Transverse colon (tissue), 4 donors: ENCODE data around the gene NPAS3. TPM values are rescaled to one million over a fixed set of nuclear protein-coding genes. Genes with fewer than 3 reads are reported as not detected.

Source experiments
- DNase-seq: peaks from one replicate; pipeline ENCODE4 v3.0.0-alpha.2; 2019
- H3K27ac ChIP-seq, 4 donors: fragments of 200-600 bp; sonication (generic); 2 replicates each; pipeline ENCODE4 v1.5.1; 2016 to 2018; ENCODE audit warnings: inconsistent platforms in 4 of 4
- H3K27me3 ChIP-seq: fragments of 200-600 bp; sonication (generic); 2 replicates; pipeline ENCODE4 v1.5.1; 2017; ENCODE audit warnings: inconsistent platforms
- H3K36me3 ChIP-seq, 4 donors: fragments of 200-600 bp; sonication (generic); 2 replicates each; pipeline ENCODE4 v1.5.1; 2017 to 2019; ENCODE audit warnings: inconsistent platforms in 4 of 4
- H3K4me1 ChIP-seq, 4 donors: fragments of 200-600 bp; sonication (generic); 2 replicates each; pipeline ENCODE4 v1.5.1; 2017 to 2020; ENCODE audit warnings: inconsistent platforms in 4 of 4
- H3K4me3 ChIP-seq, 4 donors: fragments of 200-600 bp; sonication (generic); 1 replicate in 1 of 4; 2 replicates in 3 of 4; pipeline versions ENCODE4 v1.5.1 to v1.6.1; 2017 to 2019; ENCODE audit warnings: inconsistent platforms in 4 of 4
- H3K9me3 ChIP-seq, 2 donors: fragments of 200-600 bp; sonication (generic); 2 replicates each; pipeline ENCODE4 v1.5.1; 2017 to 2019; ENCODE audit warnings: inconsistent platforms in 2 of 2
- EP300 ChIP-seq: sonication (generic); formaldehyde crosslinking; IDR thresholded peaks from one replicate; pipeline ENCODE4 v1.6.1; 2017; ENCODE audit warnings: antibody characterized with exemption, low read depth
- POLR2A ChIP-seq: fragments of 450-650 bp; IDR thresholded peaks from one replicate; pipeline ENCODE4 v1.6.1; 2016; ENCODE audit warnings: antibody characterized with exemption, mild to moderate bottlenecking, moderate library complexity
- POLR2AphosphoS5 ChIP-seq, 3 donors: sonication (generic); formaldehyde crosslinking; IDR thresholded peaks; one replicate each; pipeline ENCODE4 v1.6.1; 2016; ENCODE audit warnings: antibody characterized with exemption in 3 of 3
- WGBS, 2 donors: methylation state at CpG; one replicate each; pipeline ENCODE4 v1.1.5; 2018; ENCODE audit warnings: low coverage in 1 of 2; 5-methylcytosine and 5-hydroxymethylcytosine counted together
- in situ Hi-C, 4 donors: fragments of 200-750 bp; cut with MboI; loops; one replicate each; pipeline versions ENCODE4 v1.15.0 to v1.15.1; 2017; ENCODE audit warnings: low sequenced_read_pairs in 3 of 4, low pct_ligation_motif_present in 1 of 4, low pct_unique_long_range_greater_than_20kb in 1 of 4
- intact Hi-C: fragments of 100-400 bp; cut with DNase I; formaldehyde crosslinking; loops from one replicate; pipeline ENCODE4 v1.15.1; 2023; ENCODE audit warnings: low total_unique reads
- total RNA-seq, 4 donors: library from RNA; depleted of rRNA; stranded (reverse); fragments of >200 nt; gene quantifications; one replicate each; pipeline ENCODE4 v1.1.0, GENCODE V29; 2016
- TF ChIP-seq, protein P1 (sequence below), 5 experiments: fragments of 200-600 bp in 3 of 5; fragments of 450-650 bp in 2 of 5; sonication (generic) in 3 of 5; IDR thresholded peaks; 1 replicate in 2 of 5; 2 replicates in 3 of 5; pipeline ENCODE4 v1.5.1; 2016 to 2017; ENCODE audit warnings: antibody characterized with exemption in 5 of 5, inconsistent platforms in 3 of 5, mild to moderate bottlenecking in 2 of 5, moderate library complexity in 1 of 5

NPAS3 gene
- total RNA-seq, 4 donors from 2014 or later, result 0.96 to 6.4 (median 1.8) TPM

GRCh38 chr14:33323979-33324378 lies 385.3 kb downstream of the NPAS3 start:
- Histone ChIP-seq H3K9me3 (no peaks in the 10 kb centered on the region), H3K36me3 (no peaks in the 10 kb centered on the region), H3K27me3 (no peaks in the 10 kb centered on the region), H3K27ac (no peak overlapping the region), H3K4me1 (no peaks in the 10 kb centered on the region), H3K4me3 (no peak overlapping the region)
- intact Hi-C loops, result no loop called here
- 83 to 90% methylated on average over 5 to 7 of the region's 7 CpGs for WGBS, 2 donors
- no peak for TF ChIP-seq EP300
- TF ChIP-seq POLR2AphosphoS5 (IDR thresholded peaks at IDR 0.05), result no peak
- TF ChIP-seq POLR2A, result no peak
- TF ChIP-seq, protein P1, sequence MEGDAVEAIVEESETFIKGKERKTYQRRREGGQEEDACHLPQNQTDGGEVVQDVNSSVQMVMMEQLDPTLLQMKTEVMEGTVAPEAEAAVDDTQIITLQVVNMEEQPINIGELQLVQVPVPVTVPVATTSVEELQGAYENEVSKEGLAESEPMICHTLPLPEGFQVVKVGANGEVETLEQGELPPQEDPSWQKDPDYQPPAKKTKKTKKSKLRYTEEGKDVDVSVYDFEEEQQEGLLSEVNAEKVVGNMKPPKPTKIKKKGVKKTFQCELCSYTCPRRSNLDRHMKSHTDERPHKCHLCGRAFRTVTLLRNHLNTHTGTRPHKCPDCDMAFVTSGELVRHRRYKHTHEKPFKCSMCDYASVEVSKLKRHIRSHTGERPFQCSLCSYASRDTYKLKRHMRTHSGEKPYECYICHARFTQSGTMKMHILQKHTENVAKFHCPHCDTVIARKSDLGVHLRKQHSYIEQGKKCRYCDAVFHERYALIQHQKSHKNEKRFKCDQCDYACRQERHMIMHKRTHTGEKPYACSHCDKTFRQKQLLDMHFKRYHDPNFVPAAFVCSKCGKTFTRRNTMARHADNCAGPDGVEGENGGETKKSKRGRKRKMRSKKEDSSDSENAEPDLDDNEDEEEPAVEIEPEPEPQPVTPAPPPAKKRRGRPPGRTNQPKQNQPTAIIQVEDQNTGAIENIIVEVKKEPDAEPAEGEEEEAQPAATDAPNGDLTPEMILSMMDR (IDR thresholded peaks at IDR 0.05), result no peak
- no peak for DNase-seq
- in situ Hi-C loops, result no loop called here

DNA sequence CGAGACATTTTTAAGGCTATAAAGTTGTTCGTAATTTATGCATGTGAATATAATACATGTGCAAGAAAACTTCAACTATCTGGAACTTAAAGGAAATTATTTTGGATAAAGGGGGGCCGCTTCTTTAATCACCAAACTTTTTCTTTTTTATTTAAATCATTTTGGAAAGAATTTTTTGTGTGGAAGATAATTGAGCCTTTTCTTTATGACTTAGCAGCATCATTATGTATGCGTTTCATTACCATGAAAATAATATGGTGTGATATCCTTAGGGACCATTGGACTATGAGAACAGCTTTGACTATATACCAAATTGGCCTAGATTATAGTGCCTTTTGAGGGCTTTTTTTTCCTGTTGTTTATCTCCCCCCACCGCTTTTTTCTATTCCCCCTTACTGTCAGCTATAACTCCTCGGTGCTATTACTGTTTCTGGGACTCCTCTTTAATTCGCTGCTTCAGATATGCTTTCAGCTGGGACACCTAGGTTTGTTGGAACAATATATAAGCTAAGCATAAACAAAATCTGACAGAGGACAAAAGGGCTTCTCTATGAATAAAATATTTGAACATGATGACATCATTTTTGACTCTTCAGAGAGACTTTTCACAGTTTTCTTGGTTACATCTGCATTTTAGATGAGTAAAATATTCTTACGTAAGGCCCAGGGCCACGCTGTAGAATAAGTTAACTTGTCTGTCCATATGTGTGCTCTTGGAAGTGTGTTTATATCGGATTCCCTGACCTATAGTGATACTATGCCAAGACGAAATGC lies 392.7 kb downstream of the NPAS3 start:
- in situ Hi-C loops, result no loop called here
- no peaks in the 10 kb centered on the region for H3K4me1 ChIP-seq
- intact Hi-C loops, result no loop called here

GRCh38 chr14:33332497-33332896 lies 393.8 kb downstream of the NPAS3 start:
- no peaks in the 10 kb centered on the region for H3K36me3 ChIP-seq
- TF ChIP-seq POLR2AphosphoS5 (IDR thresholded peaks at IDR 0.05) (no peak), EP300 (no peak), POLR2A (no peak)
- TF ChIP-seq, protein P1 (IDR thresholded peaks at IDR 0.05), result no peak
- no peak overlapping the region for H3K4me3 ChIP-seq
- H3K4me1 ChIP-seq, result no peaks in the 10 kb centered on the region
- in situ Hi-C loops (no loop called here), intact Hi-C loops (no loop called here)
- no peaks in the 10 kb centered on the region for H3K27me3 ChIP-seq
- no peaks in the 10 kb centered on the region for H3K9me3 ChIP-seq
- 65 to 82% methylated on average over 6 of the region's 6 CpGs for WGBS, 2 donors
- H3K27ac ChIP-seq, result no peak overlapping the region
- DNase-seq, result no peak

More for the DNA sequence above, 392.7 kb downstream of the NPAS3 start:
- no peak overlapping the region for H3K4me3 ChIP-seq
- TF ChIP-seq POLR2A (no peak), POLR2AphosphoS5 (IDR thresholded peaks at IDR 0.05) (no peak)
- TF ChIP-seq, protein P1 (IDR thresholded peaks at IDR 0.05), result no peak
- H3K9me3 ChIP-seq, result no peaks in the 10 kb centered on the region
- no peaks in the 10 kb centered on the region for H3K27me3 ChIP-seq
- WGBS, 2 donors, result 87 to 88% methylated on average over 11 of the region's 11 CpGs
- no peak for DNase-seq
- no peaks in the 10 kb centered on the region for H3K36me3 ChIP-seq
- H3K27ac ChIP-seq, result no peak overlapping the region

GRCh38 chr14:33335366-33335765 lies 396.7 kb downstream of the NPAS3 start:
- DNase-seq, result no peak
- in situ Hi-C loops (no loop called here), intact Hi-C loops (no loop called here)
- no peak overlapping the region for H3K27ac ChIP-seq
- WGBS, 2 donors, result 77 to 78% methylated on average over 3 to 4 of the region's 4 CpGs
- TF ChIP-seq EP300, result no peak
- TF ChIP-seq POLR2A, result no peak
- TF ChIP-seq POLR2AphosphoS5 (IDR thresholded peaks at IDR 0.05), result no peak
- TF ChIP-seq, protein P1 (IDR thresholded peaks at IDR 0.05), result no peak
- no peaks in the 10 kb centered on the region for H3K36me3 ChIP-seq
- no peaks in the 10 kb centered on the region for H3K27me3 ChIP-seq
- H3K9me3 ChIP-seq, result no peaks in the 10 kb centered on the region
- H3K4me1 ChIP-seq, result no peaks in the 10 kb centered on the region
- H3K4me3 ChIP-seq, result no peak overlapping the region
